ENCODE data around the gene GDPD5.
"Not testable (repeated sequence)": the region's sequence is repeated elsewhere in the genome, so short reads cannot be mapped to it uniquely, and the experiment has no call there.

Gene GDPD5

DNA sequence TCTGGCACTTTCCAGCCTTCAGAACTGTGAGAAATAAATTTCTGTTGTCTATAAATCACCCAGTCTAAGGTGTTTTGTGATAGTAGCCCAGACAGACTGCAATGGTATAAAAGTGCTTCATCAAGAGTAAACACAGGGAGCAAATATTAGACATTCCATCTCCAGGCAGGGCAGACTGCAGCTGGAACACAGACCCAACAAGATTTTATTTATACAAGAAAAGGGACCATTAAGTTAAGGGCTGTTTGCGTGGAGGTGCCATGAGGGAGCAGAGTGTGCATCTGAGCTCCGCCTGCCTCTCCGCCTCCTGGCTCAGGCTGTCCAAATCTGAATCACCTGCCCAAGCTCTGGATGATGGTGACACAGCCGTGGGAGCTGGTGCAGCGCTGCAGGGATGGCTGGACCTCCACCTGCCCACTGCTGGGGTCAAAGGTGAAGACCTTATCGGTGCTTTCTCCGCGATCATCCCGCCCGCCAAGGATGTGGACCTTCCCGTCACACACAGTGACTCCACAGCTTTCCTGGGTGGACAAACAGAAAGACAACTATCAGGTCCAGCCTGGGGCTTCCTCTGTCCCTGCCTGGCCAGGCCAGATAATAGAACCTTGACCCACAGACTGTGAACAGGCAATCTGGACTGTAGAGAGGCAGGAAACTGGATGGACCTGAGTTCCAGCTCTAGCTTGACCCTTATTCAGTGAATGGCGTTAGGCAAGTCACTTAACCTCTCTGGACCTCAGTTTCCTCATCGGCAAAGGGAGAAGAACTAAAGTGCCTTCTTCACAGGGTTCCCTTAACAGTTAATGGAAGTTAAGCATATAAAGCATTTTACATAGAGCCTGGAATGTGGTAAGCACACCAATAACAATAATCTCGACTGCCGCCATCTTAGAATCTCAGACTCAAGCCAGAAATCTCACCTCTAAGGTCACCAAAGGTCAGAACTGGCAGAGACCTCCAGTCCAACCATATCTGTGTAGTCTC lies 103.2 kb downstream of the GDPD5 start:
- H2AFZ ChIP-seq (ENCODE audit: low read length, unreplicated experiment): no peak overlapping the region
- peaks cover 10% of the 10 kb centered on the region for H3K79me2 ChIP-seq (ENCODE audit: control insufficient read depth, insufficient read depth, low read length, unreplicated experiment)
- peaks cover 16% of the 10 kb centered on the region for H3K4me1 ChIP-seq (ENCODE audit: control insufficient read depth, insufficient read depth, low read length, unreplicated experiment)
- peaks cover 11% of the 10 kb centered on the region; the same call in 1 of the 2 replicates for H3K36me3 ChIP-seq (ENCODE audit: insufficient read depth, low read length)
- no peaks in the 10 kb centered on the region for H3K27me3 ChIP-seq (ENCODE audit: insufficient read depth, low read length)
- no peak overlapping the region for H3K4me3 ChIP-seq (ENCODE audit: low read depth, low read length)
- no peak overlapping the region for H3K27ac ChIP-seq (ENCODE audit: low read depth, low read length)

DNA sequence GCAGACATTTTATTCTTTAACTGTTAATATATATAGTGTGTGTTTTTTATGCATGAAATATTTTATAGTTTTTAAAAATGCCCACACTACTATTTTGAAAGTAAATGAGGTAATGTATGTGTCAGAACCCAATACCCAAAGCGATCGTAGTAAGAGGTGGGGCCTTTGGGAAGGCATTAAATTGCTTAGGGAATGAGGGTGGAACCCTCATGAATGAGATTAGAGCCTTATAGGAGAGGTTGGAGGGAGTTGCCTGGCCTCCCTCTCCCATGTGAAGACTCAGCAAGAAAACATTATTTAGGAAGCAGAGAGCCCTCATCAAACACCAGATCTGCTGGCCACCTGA lies 103.9 kb downstream of the GDPD5 start:
- no peaks in the 10 kb centered on the region for H3K27me3 ChIP-seq (ENCODE audit: insufficient read depth, low read length)
- no peak overlapping the region for H3K27ac ChIP-seq (ENCODE audit: low read depth, low read length)
- no peak overlapping the region for H3K4me3 ChIP-seq (ENCODE audit: low read depth, low read length)
- no peak overlapping the region for H2AFZ ChIP-seq (ENCODE audit: low read length, unreplicated experiment)
- H3K4me1 ChIP-seq (ENCODE audit: control insufficient read depth, insufficient read depth, low read length, unreplicated experiment): peaks cover 14% of the 10 kb centered on the region
- H3K79me2 ChIP-seq (ENCODE audit: control insufficient read depth, insufficient read depth, low read length, unreplicated experiment): peaks cover 3% of the 10 kb centered on the region
- 0 out of 2 replicates have a peak, but pooled peaks cover 11% of the 10 kb centered on the region for H3K36me3 ChIP-seq (ENCODE audit: insufficient read depth, low read length)

DNA sequence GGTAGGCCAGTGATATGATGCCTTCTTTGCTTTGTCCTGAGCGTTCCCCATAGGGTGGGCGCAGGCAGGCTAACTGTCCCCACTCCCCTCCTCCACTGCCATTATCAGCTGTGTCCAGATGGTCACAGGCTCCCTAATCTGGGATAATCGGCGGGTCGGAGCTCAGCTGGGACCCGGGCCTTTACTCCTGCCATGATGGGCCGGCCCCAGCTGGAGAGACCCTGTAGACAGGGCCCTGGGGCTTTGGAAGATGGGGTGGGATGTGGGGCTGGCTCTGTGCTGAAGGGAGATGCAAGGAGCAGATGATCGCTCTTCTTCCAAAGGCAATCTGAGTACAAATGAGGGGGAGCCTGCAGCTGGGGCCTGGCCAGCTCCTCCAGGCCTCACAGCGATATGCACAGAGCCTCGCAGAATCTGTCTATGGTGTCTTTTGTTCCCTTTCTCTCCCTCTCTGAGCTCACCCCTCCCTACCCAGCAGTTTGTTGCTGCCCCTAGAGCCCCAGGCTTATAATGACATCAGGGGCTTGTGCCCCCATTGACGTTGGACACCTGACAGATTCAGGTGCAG lies 104.6 kb downstream of the GDPD5 start:
- Histone ChIP-seq H3K36me3 (ENCODE audit: insufficient read depth, low read length) (0 out of 2 replicates have a peak, but pooled peaks cover 11% of the 10 kb centered on the region), H3K27me3 (ENCODE audit: insufficient read depth, low read length) (no peaks in the 10 kb centered on the region), H3K27ac (ENCODE audit: low read depth, low read length) (no peak overlapping the region), H3K79me2 (ENCODE audit: control insufficient read depth, insufficient read depth, low read length, unreplicated experiment) (no peaks in the 10 kb centered on the region), H3K4me3 (ENCODE audit: low read depth, low read length) (no peak overlapping the region), H3K4me1 (ENCODE audit: control insufficient read depth, insufficient read depth, low read length, unreplicated experiment) (peaks cover 14% of the 10 kb centered on the region), H2AFZ (ENCODE audit: low read length, unreplicated experiment) (no peak overlapping the region)

DNA sequence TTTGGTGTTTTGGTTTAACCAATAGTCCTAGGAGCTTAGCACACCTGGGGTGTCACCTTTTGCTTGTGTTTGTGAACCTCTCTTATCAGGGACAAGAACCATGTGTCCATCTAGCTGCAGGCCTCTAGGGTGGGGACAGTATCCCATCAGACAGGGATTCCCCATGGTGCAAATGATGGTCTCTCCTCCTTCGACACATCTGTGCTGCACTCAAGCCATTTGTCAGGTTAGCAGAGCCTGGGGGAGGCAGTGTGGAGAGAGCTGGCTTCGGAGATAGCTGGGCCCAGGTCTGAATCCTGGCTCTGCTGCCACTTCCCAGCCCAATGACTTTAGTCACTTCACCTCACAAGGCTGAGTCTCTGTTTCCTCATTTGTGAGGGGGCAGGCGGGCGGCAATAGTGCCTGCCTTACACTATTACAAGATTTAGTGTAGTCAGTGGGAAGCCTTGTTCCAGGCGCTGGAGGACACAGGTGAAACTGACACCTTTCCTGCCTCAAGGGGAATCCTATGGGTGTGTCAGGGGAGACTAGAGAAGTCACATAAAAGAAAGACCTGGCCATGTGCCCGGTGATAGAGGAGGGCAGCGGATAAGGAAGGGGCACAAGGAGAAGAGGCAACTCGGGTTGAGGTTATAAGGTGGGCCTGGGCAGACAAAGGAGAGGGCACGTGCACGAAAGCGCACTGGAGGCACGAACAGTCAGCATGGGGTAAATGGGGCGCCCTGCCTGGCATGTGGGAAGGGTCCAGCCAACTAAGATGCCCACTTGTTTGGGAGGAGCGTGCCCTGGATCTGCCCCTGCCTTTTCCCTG lies 105.3 kb downstream of the GDPD5 start:
- no peaks in the 10 kb centered on the region for H3K79me2 ChIP-seq (ENCODE audit: control insufficient read depth, insufficient read depth, low read length, unreplicated experiment)
- H2AFZ ChIP-seq (ENCODE audit: low read length, unreplicated experiment): no peak overlapping the region
- no peaks in the 10 kb centered on the region for H3K27me3 ChIP-seq (ENCODE audit: insufficient read depth, low read length)
- H3K4me3 ChIP-seq (ENCODE audit: low read depth, low read length): no peak overlapping the region
- H3K4me1 ChIP-seq (ENCODE audit: control insufficient read depth, insufficient read depth, low read length, unreplicated experiment): peaks cover 14% of the 10 kb centered on the region
- 0 out of 2 replicates have a peak, but pooled peaks cover 11% of the 10 kb centered on the region for H3K36me3 ChIP-seq (ENCODE audit: insufficient read depth, low read length)
- H3K27ac ChIP-seq (ENCODE audit: low read depth, low read length): peak overlapping the region; percentile 82

DNA sequence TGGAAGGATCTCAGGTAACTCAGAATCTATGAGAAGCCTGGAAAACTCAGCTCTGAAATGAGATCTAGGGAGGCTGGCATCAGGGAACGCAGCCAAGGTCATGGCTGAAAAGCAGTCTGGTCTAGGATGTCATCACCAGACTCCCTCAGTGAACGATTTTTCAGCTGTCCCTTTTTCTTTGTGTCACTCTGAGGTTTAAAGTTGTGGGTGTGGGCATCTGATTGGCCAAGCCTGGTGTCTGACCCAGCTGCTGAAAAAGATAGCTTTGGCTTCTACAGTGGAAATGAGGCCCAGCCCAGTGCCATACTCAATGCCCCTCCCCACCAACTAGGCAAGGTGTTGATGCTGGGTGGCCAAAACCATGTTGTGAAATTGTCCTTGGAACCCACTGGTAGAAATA lies 111.9 kb downstream of the GDPD5 start:
- Histone ChIP-seq H3K27me3 (ENCODE audit: insufficient read depth, low read length) (no peaks in the 10 kb centered on the region), H2AFZ (ENCODE audit: low read length, unreplicated experiment) (no peak overlapping the region), H3K4me1 (ENCODE audit: control insufficient read depth, insufficient read depth, low read length, unreplicated experiment) (peaks cover 10% of the 10 kb centered on the region), H3K36me3 (ENCODE audit: insufficient read depth, low read length) (peaks cover 11% of the 10 kb centered on the region; the same call in 1 of the 2 replicates), H3K4me3 (ENCODE audit: low read depth, low read length) (no peak overlapping the region), H3K27ac (ENCODE audit: low read depth, low read length) (no peak overlapping the region), H3K79me2 (ENCODE audit: control insufficient read depth, insufficient read depth, low read length, unreplicated experiment) (peaks cover under 1% of the 10 kb centered on the region)

DNA sequence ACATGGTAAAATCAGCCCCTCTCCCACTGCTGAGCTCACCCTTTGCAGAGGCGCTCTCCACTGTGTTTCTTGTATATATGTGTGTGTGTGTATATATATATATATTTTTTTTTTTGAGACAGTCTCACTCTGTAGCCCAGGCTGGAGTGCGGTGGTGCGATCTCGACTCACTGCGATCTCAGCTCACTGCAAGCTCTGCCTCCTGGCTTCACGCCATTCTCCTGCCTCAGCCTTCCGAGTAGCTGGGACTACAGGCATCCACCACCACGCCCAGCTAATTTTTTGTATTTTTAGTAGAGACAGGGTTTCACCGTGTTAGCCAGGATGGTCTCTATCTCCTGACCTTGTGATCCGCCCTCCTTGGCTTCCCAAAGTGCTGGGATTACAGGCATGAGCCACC lies 112.6 kb downstream of the GDPD5 start:
- not testable (repeated sequence) for H3K4me1 ChIP-seq (ENCODE audit: control insufficient read depth, insufficient read depth, low read length, unreplicated experiment)

DNA sequence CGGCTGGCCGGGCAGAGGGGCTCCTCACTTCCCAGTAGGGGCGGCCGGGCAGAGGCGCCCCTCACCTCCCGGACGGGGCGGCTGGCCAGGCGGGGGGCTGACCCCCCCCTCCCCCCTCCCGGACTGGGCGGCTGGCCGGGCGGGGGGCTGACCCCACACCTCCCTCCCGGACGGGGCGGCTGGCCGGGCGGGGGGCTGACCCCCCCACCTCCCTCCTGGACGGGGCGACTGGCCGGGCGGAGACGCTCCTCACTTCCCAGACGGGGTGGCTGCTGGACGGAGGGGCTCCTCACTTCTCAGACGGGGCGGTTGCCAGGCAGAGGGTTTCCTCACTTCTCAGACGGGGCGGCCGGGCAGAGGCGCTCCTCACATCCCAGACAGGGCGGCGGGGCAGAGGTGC lies 115.8 kb downstream of the GDPD5 start:
- H3K4me1 ChIP-seq (ENCODE audit: control insufficient read depth, insufficient read depth, low read length, unreplicated experiment): peaks cover 13% of the 10 kb centered on the region
- H3K27ac ChIP-seq (ENCODE audit: low read depth, low read length); H2AFZ ChIP-seq (ENCODE audit: low read length, unreplicated experiment); H3K27me3 ChIP-seq (ENCODE audit: insufficient read depth, low read length); H3K4me3 ChIP-seq (ENCODE audit: low read depth, low read length): not testable (repeated sequence)
- peaks cover 22% of the 10 kb centered on the region for H3K79me2 ChIP-seq (ENCODE audit: control insufficient read depth, insufficient read depth, low read length, unreplicated experiment)
- H3K36me3 ChIP-seq (ENCODE audit: insufficient read depth, low read length): peaks cover 30% of the 10 kb centered on the region

More for the DNA sequence above, 112.6 kb downstream of the GDPD5 start:
- H2AFZ ChIP-seq (ENCODE audit: low read length, unreplicated experiment); H3K4me3 ChIP-seq (ENCODE audit: low read depth, low read length); H3K27ac ChIP-seq (ENCODE audit: low read depth, low read length); H3K27me3 ChIP-seq (ENCODE audit: insufficient read depth, low read length); H3K79me2 ChIP-seq (ENCODE audit: control insufficient read depth, insufficient read depth, low read length, unreplicated experiment): not testable (repeated sequence)
- H3K36me3 ChIP-seq (ENCODE audit: insufficient read depth, low read length): peaks cover 17% of the 10 kb centered on the region; the same call in 1 of the 2 replicates

DNA sequence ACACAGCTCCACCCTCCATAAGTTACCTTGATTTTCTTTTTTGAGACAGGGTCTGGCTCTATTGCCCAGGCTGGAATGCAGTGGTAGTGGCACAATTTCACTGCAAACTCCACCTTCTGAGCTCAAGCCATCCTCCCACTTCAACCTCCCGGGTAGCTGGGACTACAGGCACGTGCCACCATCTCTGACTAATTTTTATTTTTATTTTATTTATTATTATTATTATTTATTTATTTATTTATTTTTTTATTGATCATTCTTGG lies 116.9 kb downstream of the GDPD5 start:
- Histone ChIP-seq H3K4me1 (ENCODE audit: control insufficient read depth, insufficient read depth, low read length, unreplicated experiment) (peaks cover 24% of the 10 kb centered on the region), H3K79me2 (ENCODE audit: control insufficient read depth, insufficient read depth, low read length, unreplicated experiment) (peaks cover 33% of the 10 kb centered on the region), H3K36me3 (ENCODE audit: insufficient read depth, low read length) (peaks cover 32% of the 10 kb centered on the region)

DNA sequence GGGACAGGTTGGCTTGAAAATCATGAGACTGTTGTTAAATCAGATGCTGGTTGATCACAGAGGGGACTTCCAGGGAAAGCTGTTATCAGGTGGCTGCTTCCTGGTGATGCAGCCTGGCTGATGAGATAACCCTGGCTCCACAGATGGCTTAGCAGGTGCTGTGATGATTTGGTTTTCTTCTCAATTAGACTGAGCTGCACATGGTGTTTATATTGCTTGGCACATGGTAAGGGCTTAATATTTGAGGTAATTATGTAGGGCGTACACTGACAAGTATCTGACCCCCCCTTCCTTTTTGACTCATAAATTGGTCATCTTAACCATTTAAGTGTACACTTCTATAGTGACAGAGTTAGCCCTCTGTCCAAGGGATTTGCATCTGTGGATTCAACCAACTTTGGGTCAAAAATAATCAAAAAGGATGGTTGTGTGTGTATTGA lies 119.4 kb downstream of the GDPD5 start:
- H3K79me2 ChIP-seq (ENCODE audit: control insufficient read depth, insufficient read depth, low read length, unreplicated experiment): peaks cover 58% of the 10 kb centered on the region
- 0 out of 2 replicates have a peak overlapping the region, but pooled peaks have one; percentile 4 for H3K27ac ChIP-seq (ENCODE audit: low read depth, low read length)
- H2AFZ ChIP-seq (ENCODE audit: low read length, unreplicated experiment): no peak overlapping the region
- no peaks in the 10 kb centered on the region for H3K27me3 ChIP-seq (ENCODE audit: insufficient read depth, low read length)
- peaks cover 52% of the 10 kb centered on the region for H3K36me3 ChIP-seq (ENCODE audit: insufficient read depth, low read length)
- H3K4me1 ChIP-seq (ENCODE audit: control insufficient read depth, insufficient read depth, low read length, unreplicated experiment): peaks cover 49% of the 10 kb centered on the region
- H3K4me3 ChIP-seq (ENCODE audit: low read depth, low read length): no peak overlapping the region

More for the DNA sequence above, 116.9 kb downstream of the GDPD5 start:
- H3K27me3 ChIP-seq (ENCODE audit: insufficient read depth, low read length): no peaks in the 10 kb centered on the region
- no peak overlapping the region for H3K4me3 ChIP-seq (ENCODE audit: low read depth, low read length)
- H3K27ac ChIP-seq (ENCODE audit: low read depth, low read length): no peak overlapping the region
- H2AFZ ChIP-seq (ENCODE audit: low read length, unreplicated experiment): no peak overlapping the region

DNA sequence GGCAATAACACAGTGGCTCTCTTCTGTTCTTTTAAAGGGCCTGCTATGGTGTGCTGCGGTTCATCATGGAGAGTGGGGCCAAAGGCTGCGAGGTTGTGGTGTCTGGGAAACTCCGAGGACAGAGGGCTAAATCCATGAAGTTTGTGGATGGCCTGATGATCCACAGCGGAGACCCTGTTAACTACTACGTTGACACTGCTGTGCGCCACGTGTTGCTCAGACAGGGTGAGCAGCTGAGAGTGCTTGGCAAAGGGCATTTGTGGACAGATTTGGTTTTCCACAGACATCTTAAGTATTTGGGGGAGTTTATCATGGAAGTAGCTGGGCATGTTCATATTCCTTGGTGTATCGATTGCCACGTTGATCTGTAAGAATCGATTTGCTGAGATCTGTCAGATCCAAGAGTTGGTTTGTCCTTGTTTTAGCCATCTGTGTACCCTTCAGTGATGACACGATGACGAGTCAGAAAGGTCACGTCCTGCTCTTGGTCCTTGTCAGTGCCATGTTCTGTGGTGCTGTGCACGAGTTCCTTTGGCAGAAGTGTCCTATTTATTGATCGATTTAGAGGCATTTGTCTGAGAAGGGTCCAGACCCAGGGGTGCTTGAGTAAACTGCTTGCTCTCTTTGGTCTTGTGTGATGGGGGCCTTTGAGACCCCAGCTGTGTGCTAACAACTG lies 121.6 kb downstream of the GDPD5 start:
- H3K27me3 ChIP-seq (ENCODE audit: insufficient read depth, low read length): no peaks in the 10 kb centered on the region

More for the DNA sequence above, 121.6 kb downstream of the GDPD5 start:
- H2AFZ ChIP-seq (ENCODE audit: low read length, unreplicated experiment): no peak overlapping the region
- 0 out of 2 replicates have a peak overlapping the region, but pooled peaks have one; percentile 28 for H3K4me3 ChIP-seq (ENCODE audit: low read depth, low read length)
- peaks cover 79% of the 10 kb centered on the region for H3K79me2 ChIP-seq (ENCODE audit: control insufficient read depth, insufficient read depth, low read length, unreplicated experiment)
- peaks cover 49% of the 10 kb centered on the region for H3K4me1 ChIP-seq (ENCODE audit: control insufficient read depth, insufficient read depth, low read length, unreplicated experiment)
- H3K27ac ChIP-seq (ENCODE audit: low read depth, low read length): peak overlapping the region; percentile 21
- peaks cover 64% of the 10 kb centered on the region for H3K36me3 ChIP-seq (ENCODE audit: insufficient read depth, low read length)

All from ACC112 (cell line).